HG03066 (cell line): ENCODE measurements around the gene CHRM1.
"Not testable (repeated sequence)": the region's sequence is repeated elsewhere in the genome, so short reads cannot be mapped to it uniquely, and the experiment has no call there.

ENCODE experiments used
- ATAC-seq: cut with Tn5 transposase; IDR thresholded peaks from one replicate; pipeline ENCODE4 v1.9.1; 2021; ENCODE audit warnings: low read depth; ENCODE audit not compliant: unreplicated experiment

Gene CHRM1

GRCh38 chr11:62879235-62879978, 41.8 kb downstream of the CHRM1 start:
- ATAC-seq: no peak

- no peak for ATAC-seq
These were observed 44.5 kb downstream of the CHRM1 start for GRCh38 chr11:62876712-62877111.

- no peak for ATAC-seq
These were observed 45.3 kb downstream of the CHRM1 start for GRCh38 chr11:62875698-62876478.

GRCh38 chr11:62874851-62875250, 46.3 kb downstream of the CHRM1 start:
- ATAC-seq: no peak

GRCh38 chr11:62865635-62866034, 55.5 kb downstream of the CHRM1 start:
- no peak for ATAC-seq

- no peak for ATAC-seq
These were observed 57.4 kb downstream of the CHRM1 start for GRCh38 chr11:62863687-62864335.

- ATAC-seq: not testable (repeated sequence)
These were observed 59.5 kb downstream of the CHRM1 start for GRCh38 chr11:62861564-62862192.

- ATAC-seq: no peak
These were observed 60.2 kb downstream of the CHRM1 start for GRCh38 chr11:62860835-62861563.

- ATAC-seq: not testable (repeated sequence)
These were observed 61.9 kb downstream of the CHRM1 start for GRCh38 chr11:62859281-62859703.
